HG03039 (cell line): Measurements from ENCODE around the gene CENPM.
"Not testable (repeated sequence)": the region's sequence is repeated elsewhere in the genome, so short reads cannot be mapped to it uniquely, and the experiment has no call there.

ENCODE experiments used
- ATAC-seq: cut with Tn5 transposase; IDR thresholded peaks from one replicate; pipeline ENCODE4 v1.9.1; 2021; ENCODE audit warnings: mild to moderate bottlenecking, moderate library complexity; ENCODE audit not compliant: unreplicated experiment

Gene CENPM

DNA sequence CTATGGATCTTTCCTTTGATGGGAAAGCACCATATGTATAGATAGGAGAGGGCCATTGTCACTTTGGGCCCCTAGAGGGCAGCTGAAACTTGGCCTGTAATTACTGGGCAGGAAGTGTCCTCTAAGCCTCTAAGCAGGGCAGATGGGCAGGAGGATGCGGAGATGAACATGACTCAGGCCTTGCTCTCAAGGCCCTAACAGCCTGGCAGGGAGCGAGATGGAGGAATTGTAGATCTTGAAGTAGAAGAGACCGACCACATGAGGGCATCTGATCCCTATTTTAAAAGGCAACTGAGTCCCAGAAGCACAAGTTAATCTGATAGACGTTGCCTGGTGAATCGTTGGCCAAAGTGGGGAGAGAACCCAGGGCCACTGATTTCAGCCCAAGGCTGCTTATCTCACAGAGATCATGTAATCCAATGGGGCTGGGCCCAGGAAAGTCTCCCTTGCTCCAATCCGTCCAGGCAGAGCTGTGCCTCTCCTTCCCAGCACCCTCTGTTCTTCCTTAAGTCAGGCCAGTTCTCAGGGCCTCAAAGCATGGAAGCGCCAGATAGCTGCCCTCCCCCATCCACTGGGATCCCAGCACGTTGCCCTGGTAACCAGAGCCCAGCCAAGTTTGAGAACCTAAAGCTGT lies 19.8 kb upstream of the CENPM start:
- ATAC-seq, result no peak

DNA sequence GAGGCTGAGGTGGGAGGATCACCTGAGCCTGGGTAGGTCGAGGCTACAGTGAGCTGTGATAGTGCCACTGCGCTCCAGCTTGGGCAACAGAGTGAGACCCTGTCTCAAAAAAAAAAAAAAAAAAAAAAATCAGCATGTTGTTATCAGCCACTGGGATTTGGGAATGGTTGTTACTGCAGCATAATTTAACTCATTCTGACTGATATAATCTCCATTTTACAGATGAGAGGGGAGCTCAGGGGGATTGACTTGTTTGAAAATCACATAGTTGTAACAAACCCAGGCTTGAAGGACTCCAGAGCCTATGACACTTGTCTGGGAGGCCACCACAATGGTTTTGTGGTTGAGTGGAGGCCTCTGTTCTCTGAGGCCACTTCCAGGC lies 19.3 kb upstream of the CENPM start:
- ATAC-seq, result no peak

DNA sequence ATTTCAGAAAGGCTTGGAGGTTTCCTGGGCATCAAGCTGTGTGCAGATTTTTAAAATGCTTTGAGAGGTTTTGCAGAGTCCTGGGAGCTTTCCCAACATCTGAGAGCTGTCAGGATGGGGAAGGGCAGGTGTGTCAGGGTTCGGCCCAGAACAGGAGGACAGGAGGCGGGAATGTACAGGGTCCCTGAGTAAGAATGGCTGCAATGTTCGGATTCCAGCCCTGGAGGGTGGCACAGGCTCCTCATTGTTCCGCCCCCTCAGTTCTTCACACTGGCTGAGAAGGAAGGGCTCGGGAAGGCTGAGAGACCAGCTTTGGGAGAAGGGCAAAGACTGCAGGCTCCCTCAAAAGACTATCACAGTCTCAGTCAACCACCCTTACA lies 17.1 kb upstream of the CENPM start:
- ATAC-seq, result no peak

DNA sequence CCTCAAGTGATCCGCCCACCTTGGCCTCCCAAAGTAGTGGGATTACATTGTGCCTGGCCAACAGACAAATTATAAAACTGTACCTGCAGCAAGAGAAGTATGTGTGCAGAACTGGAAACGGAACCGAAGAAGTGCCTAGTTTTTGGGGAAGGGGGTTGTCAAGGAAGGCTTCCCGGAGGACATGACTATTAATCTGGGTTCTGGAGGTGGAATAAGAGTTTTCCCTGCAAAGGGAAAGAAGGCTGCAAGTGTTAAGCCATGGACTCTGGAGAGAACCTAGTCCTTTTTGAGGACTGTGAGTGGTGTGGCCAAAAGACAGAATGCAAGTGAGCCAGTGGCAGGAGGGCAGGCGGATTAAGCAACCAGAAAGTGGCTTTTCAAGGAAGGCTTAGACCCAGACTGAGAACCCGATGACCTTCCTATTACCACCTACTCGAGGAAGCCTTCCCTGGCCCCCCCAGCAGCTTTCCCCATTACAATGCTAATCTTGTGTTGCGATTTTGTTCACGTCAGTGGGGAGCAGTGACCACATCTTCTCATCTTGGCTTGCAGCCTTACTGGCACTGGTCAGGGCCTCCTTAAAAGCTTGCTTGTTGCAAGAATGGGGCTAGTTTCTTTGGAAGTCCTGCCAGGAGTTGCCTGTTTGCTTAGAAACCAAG lies 16.6 kb upstream of the CENPM start:
- ATAC-seq, result no peak

DNA sequence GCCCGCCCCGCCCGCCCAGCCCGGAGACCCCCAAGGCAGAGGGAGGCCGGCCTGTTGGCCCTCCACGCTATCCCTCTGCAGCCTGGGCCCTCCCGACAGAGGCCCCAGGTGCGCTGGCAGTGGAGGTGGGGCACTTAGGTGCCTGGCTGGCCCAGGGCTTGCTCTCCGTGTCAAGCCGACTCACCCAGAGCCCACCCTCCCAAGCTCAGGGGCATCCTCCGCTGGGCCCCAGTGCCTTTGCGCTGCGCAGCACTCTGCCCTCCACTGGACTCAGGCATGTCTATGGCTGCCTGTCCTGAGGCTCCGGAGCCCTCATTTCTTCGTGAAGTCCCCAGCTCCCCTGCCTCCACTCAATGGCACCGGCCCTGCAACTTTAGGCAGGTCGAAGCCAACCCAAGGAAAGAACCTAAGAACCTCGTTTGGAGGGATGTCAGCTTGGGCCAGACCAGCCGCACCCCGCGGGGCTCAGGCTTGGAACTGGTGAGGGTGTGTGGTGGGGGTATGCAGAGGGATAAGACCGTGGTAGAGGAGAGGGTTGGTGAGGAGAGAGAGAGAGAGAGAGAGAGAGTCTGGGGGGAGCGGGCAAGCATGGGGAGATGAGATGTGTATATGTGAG lies 11.1 kb upstream of the CENPM start:
- ATAC-seq, result no peak

DNA sequence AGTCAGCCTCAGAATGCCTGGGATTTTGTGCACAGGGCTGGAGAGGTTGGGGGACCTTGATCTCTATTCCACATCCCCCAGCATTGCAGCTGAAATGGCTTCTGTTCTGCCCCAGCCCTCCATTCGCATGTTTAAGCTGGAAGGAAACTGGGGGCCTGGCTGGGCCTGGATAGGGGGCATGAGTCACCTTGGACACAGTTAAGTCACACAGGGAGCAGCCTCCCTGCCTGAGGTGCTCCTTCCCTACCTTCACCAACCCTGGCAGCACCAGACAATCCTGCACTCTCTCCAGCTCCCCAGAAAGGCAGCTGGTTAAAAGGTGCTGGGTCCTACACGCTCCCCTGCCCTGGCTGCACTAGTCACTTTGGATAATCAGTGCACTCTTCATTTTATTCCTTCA lies 5.8 kb upstream of the CENPM start:
- no peak for ATAC-seq

DNA sequence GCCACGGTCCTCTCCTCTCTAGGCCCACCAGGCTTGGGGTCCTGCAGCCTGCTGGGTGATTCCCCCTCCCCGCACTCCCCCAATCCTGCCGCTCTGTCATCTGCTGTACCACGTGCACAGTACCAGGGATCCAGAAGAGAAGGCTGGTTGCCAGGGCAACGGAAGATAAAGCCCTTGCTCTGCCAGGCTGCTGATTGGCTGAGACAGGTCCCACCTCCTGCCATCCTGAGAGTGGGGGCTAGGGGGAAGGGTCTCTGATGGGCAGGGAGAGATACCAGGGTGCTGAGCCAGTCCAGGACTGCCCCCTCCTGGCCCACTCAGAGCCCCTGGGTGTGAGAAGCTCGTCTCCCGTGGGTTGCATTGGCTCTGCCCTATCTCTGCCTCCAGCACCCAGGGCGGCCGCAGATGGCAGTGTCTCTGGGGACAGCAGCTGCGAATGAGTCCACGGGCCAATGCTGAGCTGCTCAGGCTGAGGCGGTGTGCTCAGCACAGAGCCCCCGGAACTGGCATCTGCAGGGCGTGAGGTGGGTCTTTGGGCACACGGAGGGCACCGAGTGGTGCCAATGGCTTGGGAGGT lies 5.0 kb upstream of the CENPM start, which contains the start of gene SMIM45:
Gene SMIM45 (plus strand): TSS at position 253 of the 577 bp plus-strand sequence.
- ATAC-seq, result no peak

DNA sequence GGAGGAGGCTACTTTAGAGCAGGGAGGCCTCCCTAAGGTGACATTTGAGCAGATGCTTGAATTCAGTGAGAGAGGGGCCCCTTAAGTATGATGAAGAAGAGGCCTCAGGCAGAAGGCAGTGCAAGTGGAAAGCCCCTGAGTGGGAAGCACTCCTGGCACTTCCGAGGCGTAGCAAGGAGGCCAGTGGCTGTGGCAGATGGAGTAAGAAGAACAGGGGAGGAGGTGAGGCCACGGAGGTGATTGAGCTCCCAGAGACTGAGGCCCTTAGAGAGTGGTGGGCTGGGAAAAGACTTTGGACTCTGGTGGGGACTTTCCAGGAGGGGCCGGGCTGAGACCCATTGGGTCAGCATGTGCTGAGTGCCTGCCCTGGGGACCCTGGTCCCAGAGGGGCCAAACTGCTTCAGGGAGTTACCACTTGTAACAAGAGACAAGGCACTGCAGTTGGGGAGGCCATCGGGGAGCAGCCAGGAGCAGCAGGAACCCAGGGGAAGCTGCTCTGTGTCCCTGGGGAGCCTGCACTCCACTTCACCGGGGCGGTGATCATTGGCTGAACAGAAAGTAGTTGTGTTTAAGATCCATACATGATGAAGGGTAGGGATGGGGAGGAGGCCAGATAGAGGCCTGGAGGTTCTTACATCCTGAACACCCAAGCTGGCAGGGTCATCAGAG lies 2.5 kb upstream of the CENPM start:
- no peak for ATAC-seq

DNA sequence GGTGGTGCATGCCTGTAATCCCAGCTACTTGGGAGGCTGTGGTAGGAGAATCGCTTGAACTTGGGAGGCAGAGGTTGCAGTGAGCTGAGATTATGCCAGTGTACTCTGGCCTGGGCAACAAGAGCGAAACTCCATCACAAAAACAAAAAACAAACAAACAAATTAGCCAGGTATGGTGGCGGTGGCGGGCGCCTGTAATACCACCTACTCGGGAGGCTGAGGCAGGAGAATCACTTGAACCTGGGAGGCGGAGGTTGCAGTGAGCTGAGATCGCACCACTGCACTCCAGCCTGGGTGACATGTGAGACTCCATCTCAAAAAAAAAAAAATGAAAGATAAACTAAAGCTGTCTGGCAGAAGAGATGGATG lies 2.0 kb upstream of the CENPM start:
- ATAC-seq, result not testable (repeated sequence)

DNA sequence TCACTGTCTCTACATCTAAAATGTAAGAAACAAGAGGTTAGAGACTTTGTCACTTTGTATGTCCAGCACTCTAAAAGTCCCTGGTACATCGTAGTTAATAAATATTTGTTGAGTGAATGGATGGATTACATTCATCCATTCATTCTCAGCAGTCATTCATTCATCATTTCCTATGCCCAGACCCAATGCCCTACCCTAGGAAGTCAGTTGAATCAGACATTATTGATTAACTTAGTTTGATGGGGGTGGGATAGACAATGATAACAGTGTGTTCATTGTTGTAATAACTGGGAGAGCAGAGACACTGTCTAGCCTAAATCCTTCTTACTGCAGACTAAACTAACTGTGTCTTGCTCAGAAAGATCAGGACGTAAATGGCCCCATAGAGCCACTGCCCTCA lies 1.2 kb upstream of the CENPM start:
- ATAC-seq, result no peak

DNA sequence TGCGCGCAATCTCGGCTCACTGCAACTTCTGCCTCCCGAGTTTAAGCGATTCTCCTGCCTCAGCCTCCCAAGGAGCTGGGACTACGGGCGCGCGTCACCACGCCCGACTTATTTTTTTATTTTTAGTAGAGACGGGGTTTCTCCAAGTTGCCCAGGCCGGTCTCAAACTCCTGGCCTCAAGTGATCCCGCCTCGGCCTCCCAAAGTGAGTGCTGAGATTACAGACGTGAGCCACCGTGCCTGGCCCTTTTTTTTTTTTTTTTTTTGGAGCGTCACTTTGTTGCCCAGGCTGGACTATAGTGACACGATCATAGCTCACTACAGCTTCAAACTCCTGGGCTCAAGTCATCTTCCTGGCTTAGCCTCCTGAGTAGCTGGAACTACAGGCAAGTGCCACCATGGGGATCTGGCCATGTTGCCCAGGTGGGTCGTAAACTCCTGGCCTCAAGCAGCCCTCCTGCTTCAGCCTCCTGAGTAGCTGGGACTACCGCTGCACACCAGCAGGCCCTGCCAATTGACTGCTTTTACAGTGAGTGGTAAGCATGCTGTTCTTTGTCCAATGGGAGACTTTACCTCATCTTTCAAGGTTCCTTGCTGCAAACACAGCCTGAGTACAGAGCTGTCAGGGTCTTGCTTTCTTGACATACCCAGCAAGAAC lies 600 bp upstream of the CENPM start:
- no peak for ATAC-seq

DNA sequence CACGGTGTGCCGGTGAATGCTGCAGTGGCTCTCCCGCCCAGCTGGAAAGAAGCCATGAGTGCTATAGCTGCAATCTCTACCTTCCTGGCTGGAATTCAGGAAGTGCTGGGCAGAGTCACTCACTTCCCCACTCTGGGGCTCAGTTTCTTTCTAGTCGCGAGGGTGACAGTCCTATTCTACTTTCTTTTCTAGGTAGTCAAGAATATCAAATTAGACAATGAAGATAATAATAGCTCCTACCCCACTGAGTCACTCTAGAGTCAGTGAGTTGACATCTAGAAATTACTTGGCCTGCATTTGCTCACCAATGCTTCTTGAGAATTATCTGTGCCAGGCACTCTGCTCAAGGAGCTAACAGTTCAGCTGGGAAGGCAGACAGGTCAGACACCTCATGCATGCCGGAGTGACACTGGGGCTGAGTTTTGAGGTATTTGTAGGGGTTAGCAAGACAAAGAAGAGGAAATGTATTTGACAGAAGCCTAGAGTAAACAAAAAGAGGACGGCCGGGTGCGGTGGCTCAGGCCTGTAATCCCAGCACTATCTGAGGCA lies 3.2 kb downstream of the CENPM start:
- no peak for ATAC-seq

DNA sequence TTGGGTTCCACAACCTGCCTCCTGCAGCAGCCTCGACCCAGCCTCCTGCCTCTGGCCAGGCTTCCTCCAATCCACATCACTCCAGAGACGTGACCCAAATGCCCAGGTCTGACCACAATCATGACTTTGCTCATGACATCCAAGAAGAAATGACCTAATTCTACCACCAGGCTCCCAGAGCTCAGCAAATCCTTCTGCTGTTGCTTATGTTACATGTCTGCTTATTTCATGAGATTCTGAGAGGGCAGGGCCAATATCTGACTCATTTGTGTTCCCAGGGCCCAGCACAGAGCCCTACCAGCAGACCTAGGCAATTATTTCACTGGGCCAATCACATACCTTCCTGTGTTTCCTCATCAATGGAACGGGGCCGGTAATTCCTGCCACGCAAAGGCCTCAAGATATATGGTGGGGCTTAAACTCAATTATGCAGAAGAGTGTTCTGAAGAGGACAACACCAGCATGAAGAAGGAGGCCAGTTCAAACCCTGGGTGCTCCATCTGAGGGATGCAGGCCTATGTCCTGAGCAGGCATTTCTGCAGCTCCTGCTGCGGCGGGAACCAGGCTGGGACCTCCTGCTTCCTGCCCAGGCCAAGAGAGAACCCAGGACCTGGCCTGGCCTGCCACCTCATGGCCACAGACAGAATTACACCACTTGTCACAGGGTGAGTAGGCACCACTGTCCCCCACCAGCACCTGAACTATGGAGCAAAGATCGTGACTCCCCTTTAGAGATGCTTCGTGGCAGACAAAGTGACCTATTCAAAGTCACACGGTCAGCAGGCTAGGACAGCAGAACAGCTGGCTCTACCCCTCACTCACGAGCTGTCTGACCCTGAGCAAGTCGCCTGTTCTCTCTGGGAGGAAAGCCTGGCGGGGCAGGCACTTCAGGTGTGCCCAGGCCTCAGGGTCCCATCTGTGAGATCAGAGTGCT lies 5.9 kb downstream of the CENPM start:
- ATAC-seq, result no peak

DNA sequence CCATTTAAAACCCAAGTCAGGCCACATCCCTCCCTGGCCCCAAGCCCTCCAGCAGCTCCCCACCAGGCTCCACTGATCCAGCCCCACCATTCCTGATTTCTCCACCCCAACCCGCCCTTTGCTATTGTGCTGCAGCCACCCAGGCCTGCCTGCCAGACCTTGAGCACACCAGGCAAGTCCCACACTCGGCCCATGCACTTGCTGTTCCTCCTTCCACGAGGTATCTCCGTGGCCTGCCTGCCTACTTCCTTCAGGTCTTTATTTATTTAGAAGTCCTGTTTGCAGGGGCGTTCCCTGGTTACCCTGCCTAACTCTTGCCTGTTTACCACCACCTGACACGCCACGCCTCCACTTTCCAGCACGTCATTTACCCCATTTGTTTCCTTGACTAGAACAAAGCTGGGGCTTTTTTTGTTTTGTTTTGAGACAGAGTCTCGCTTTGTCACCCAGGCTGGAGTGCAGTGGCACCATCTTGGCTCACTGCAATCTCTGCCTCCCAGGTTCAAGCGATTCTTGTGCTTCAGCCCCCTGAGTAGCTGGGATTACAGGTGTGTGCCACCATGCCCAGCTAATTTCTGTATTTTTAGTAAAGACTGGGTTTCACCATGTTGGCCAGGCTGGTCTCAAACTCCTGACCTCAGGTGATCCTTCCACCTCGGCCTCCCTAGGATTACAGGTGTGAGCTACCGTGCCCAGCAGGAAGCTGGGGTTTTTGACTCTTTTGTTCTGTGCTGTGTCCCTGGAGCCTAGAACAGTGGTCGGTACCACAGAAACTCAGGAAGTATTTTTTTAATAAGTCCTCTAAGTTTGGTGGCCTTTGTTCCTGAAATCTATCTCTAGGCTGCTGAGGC lies 6.7 kb downstream of the CENPM start:
- peak; percentile 42 for ATAC-seq

DNA sequence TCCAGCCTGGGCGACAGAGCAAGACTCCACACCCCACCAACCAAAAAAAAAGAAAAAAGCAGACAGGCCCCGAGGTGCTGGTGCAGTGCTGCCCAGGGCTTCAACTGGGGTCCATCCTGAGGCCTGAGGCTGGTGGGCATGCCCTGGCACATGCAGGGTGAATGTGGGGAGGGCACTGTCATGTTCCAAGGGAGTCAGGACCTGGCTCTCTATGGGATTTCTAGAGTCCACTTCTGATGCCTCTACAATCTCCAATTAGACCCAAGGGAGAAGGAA lies 10.1 kb downstream of the CENPM start:
- no peak for ATAC-seq

DNA sequence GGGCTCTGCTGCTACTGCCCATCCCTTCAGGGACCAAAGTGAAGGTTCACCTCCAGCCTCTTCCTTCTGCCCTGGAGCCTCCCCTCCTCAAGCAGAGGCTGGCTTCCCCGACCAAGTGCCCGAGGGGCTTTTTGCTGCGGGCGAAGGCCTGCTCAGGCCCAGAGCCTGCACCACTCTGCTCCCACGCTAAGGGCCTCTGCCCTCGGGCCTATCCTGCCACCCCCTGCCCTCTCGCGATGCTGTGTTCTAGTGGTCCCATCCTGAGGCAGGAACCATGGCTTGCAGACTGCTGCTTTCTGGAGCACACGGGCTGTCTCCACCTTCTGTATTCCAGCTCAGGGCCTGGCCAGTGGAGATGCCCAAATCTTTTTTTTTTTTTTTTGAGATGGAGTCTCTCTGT lies 11.4 kb downstream of the CENPM start:
- ATAC-seq, result no peak

DNA sequence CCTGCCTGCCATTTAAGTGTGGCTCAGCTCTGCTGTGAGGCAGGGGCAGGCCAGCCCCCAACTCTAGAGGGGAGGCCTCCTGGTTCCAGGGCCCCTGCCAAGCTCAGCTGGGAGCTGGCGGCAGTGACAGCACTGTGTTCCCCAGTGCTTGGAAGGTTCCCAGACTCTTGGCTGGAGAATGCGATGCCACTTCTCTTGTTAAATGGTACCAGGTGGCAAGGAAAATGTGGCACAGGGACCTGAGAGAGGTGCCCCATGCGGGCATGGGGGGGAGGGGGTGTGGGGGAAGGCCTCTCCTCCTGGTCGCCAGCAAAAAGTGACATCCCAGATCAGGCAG lies 12.0 kb downstream of the CENPM start:
- no peak for ATAC-seq

DNA sequence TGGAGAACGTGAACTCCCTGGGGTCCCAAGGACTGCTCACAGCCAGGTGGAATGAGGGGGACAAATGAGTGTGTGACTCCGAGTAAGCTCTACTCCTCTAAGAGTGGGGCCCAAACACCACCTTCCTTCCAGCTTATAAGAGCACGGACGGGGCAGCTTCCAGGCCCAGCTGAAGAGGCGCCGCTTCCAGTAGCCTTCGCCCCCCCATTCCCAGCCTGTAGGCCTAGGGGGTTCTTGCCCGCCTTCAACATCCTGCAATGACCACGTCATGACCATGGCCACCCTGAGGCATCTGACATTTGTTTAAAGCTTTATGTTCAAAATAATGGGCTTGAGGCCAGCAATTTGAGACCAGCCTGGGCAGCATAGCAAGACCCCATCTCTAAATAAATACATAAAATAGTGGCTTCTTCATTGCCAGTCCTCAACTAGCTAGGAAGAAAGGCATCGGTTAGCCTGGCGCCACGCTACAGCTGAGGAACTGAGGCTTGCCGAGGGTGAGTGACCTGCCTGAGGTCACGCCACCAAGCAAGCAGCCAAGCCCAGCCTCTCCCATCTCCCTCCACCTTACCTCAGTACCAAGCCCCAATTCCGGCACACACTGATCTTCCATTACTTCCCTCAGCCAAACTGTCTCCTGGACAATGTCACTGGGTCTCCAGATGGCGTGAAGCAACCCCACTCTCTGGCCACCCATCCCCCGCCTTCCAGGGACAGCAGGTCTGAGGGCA lies 12.5 kb downstream of the CENPM start:
- ATAC-seq, result no peak
